ENCODE results near the gene BGN.

The BGN gene

DNA sequence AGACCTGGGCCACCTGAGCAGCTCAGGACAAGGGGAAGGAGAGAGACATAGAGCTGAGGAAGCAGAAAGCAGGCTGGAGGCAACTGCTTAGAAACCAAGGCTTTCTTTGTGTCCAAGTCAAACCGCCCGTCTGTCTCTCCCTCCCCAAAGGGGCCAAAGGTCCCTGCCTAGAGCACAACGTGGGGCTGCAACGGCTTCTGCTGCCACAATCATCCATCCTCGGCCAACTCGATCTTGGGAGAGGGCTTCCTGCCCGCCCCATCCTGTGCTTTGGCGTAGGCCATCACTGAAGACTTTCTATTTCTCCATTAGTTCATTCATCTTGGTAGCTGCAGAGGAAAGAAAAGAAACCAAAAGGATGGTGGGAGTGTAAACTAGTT is 47.2 kb upstream of the BGN start:
- no peak overlapping the region for H3K4me3 ChIP-seq (ENCODE audit: low read depth, low read length)
- no peak for TF ChIP-seq POLR2A (IDR thresholded peaks at IDR 0.05; ENCODE audit: extremely low read depth, insufficient read length)
- TF ChIP-seq, protein P1, sequence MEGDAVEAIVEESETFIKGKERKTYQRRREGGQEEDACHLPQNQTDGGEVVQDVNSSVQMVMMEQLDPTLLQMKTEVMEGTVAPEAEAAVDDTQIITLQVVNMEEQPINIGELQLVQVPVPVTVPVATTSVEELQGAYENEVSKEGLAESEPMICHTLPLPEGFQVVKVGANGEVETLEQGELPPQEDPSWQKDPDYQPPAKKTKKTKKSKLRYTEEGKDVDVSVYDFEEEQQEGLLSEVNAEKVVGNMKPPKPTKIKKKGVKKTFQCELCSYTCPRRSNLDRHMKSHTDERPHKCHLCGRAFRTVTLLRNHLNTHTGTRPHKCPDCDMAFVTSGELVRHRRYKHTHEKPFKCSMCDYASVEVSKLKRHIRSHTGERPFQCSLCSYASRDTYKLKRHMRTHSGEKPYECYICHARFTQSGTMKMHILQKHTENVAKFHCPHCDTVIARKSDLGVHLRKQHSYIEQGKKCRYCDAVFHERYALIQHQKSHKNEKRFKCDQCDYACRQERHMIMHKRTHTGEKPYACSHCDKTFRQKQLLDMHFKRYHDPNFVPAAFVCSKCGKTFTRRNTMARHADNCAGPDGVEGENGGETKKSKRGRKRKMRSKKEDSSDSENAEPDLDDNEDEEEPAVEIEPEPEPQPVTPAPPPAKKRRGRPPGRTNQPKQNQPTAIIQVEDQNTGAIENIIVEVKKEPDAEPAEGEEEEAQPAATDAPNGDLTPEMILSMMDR (IDR thresholded peaks at IDR 0.05; ENCODE audit: low read depth, low read length): no peak
- TF ChIP-seq, protein P2, sequence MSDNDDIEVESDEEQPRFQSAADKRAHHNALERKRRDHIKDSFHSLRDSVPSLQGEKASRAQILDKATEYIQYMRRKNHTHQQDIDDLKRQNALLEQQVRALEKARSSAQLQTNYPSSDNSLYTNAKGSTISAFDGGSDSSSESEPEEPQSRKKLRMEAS (IDR thresholded peaks at IDR 0.05; ENCODE audit: low read depth, low read length): no peak
- TF ChIP-seq MYC (IDR thresholded peaks at IDR 0.05; ENCODE audit: low read depth, low read length): no peak
- no peak for DNase-seq (ENCODE audit: low read depth)

DNA sequence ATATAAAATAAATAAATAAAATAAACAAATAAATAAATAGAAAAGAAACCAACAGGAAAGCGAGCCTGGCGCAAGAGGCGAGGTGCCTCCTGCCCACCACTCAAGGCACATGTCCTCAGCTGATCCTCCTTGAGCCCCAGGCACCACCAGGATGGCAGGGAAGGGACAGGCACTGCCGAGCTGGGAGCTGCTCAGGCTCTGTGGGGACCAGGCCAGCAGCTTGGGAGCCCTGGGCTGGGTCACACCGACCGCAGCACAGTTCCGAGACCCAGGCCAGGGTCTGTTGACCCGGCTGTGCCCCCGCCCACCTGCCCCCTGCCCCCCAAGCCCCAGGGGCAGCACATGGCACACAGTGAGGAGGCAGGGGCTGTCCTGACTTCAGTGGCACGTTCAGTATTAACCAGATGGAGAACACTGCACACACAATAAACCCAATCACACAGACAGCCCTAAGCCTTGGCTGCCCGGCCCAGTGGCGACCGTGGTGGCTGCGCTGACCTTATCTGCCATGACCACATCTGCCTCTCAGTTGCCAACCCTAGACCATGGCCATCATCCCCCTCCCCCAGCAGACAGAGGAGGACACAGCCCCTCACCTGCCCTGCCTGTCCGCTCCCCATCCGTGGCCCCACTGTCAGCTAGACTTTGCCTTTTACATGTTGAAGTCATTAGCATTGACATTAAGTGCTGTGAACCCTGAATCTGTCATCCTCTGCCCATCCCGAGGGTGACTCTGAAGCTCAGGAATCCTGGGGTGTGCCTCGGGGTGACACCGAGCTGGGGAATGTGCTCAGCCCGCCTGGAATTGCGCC is 46.0 kb upstream of the BGN start:
- DNase-seq (ENCODE audit: low read depth): no peak
- no peak overlapping the region for H3K4me3 ChIP-seq (ENCODE audit: low read depth, low read length)
- TF ChIP-seq POLR2A (IDR thresholded peaks at IDR 0.05; ENCODE audit: extremely low read depth, insufficient read length): no peak
- TF ChIP-seq MYC (IDR thresholded peaks at IDR 0.05; ENCODE audit: low read depth, low read length): no peak
- TF ChIP-seq, protein P1 (IDR thresholded peaks at IDR 0.05; ENCODE audit: low read depth, low read length): no peak
- TF ChIP-seq, protein P2 (IDR thresholded peaks at IDR 0.05; ENCODE audit: low read depth, low read length): no peak

DNA sequence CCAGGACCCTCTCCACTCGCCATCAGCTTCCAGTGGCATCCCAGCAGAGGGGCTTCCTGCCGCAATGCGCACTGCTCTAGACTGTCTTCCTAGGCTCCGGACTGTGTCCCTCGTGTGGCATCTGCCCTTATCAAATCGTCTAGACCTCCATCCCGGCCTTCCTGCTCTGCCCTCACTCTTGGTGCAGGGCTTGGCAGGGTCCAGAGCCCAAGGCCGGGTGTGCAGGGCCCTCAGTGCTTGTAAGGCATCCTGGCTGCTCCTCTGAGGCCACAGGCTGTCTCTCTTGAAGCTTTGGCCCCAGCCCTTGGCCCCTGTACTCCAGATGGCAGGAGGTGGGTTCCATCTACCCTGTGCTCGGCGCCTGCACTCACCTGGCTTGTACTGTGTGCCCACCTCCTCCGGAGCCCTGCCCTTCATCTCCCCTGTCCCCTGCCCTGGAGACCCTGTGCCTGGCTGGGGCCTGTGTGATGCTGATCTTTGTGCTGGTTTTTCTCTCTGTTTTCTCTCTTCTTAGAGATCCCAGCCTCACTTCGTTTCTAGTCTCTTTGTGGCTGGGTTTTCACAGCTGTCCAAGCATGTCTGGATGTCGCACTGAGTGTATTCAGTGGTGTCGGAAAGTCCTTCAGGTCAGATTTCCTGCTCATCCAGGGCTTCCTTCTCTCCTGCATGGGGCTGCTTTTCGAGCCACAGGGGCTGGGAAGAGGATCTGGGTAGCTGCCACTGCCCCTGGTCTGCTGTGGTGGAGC is 45.2 kb upstream of the BGN start:
- DNase-seq (ENCODE audit: low read depth): no peak
- no peak for TF ChIP-seq POLR2A (IDR thresholded peaks at IDR 0.05; ENCODE audit: extremely low read depth, insufficient read length)
- TF ChIP-seq, protein P2 (IDR thresholded peaks at IDR 0.05; ENCODE audit: low read depth, low read length): no peak
- TF ChIP-seq, protein P1 (IDR thresholded peaks at IDR 0.05; ENCODE audit: low read depth, low read length): no peak
- no peak for TF ChIP-seq MYC (IDR thresholded peaks at IDR 0.05; ENCODE audit: low read depth, low read length)
- H3K4me3 ChIP-seq (ENCODE audit: low read depth, low read length): no peak overlapping the region

DNA sequence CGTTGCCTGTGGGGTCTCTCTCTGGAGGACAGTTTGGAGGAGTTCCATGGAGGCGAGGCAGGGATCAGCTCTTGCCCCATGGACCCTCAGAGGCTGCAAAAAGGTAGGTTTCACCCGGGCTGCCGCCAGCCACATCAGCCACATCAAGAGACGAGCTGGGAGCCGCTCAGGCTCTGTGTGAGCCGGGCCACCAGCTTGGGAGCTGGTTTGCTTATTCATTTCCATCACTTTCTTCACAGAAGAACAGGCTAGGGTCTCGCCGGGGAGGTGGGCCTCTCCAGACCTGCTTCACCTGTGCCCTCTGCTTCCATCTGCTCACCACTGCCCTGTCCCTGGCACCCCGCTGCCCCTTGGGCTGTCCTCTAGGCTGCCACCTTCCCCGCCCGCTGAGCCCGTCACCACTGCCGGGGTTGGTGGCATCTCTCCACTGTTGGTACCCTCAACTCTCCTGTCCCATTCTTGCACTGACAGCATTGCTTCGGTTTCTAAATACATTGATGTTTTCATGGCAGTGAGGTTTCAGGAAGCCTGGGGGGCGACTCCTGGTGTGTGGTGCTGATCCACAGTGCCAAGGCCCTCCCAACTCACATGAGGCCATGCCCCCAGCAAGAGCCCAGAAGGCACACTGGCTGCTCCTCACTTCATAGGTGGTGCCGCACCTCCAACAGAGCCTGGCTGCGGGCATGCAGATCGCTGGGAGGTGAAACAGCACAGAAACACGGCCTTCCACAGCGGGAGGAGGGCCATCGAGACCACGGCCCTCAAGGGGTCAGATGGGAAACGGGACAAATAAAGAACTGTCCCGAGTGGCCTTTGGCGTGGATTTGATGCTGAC is 44.4 kb upstream of the BGN start:
- H3K4me3 ChIP-seq (ENCODE audit: low read depth, low read length): no peak overlapping the region
- TF ChIP-seq MYC (IDR thresholded peaks at IDR 0.05; ENCODE audit: low read depth, low read length) (no peak), POLR2A (IDR thresholded peaks at IDR 0.05; ENCODE audit: extremely low read depth, insufficient read length) (no peak)
- TF ChIP-seq, protein P1 (IDR thresholded peaks at IDR 0.05; ENCODE audit: low read depth, low read length): no peak
- TF ChIP-seq, protein P2 (IDR thresholded peaks at IDR 0.05; ENCODE audit: low read depth, low read length): no peak
- DNase-seq (ENCODE audit: low read depth): no peak

DNA sequence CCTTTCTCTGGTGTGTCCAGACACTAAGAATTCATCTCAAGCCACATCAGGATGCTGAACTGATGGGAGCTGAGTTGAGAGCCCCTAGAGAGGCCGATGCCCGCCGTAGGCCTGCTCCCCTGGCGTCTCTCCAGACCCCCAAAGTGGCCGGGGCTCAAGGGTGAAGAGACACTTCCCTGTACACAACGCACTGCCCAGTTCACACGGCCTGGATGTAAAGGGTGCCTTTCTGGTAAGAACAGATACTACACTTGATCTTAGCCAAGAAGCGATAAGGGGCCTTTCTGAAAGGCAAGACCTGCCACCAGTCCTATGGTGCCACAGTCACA is 43.9 kb upstream of the BGN start:
- no peak for DNase-seq (ENCODE audit: low read depth)
- TF ChIP-seq MYC (IDR thresholded peaks at IDR 0.05; ENCODE audit: low read depth, low read length) (no peak), POLR2A (IDR thresholded peaks at IDR 0.05; ENCODE audit: extremely low read depth, insufficient read length) (no peak)
- TF ChIP-seq, protein P2 (IDR thresholded peaks at IDR 0.05; ENCODE audit: low read depth, low read length): no peak
- TF ChIP-seq, protein P1 (IDR thresholded peaks at IDR 0.05; ENCODE audit: low read depth, low read length): no peak
- no peak overlapping the region for H3K4me3 ChIP-seq (ENCODE audit: low read depth, low read length)
